Measurements from ENCODE around the gene NTM.

DNA sequence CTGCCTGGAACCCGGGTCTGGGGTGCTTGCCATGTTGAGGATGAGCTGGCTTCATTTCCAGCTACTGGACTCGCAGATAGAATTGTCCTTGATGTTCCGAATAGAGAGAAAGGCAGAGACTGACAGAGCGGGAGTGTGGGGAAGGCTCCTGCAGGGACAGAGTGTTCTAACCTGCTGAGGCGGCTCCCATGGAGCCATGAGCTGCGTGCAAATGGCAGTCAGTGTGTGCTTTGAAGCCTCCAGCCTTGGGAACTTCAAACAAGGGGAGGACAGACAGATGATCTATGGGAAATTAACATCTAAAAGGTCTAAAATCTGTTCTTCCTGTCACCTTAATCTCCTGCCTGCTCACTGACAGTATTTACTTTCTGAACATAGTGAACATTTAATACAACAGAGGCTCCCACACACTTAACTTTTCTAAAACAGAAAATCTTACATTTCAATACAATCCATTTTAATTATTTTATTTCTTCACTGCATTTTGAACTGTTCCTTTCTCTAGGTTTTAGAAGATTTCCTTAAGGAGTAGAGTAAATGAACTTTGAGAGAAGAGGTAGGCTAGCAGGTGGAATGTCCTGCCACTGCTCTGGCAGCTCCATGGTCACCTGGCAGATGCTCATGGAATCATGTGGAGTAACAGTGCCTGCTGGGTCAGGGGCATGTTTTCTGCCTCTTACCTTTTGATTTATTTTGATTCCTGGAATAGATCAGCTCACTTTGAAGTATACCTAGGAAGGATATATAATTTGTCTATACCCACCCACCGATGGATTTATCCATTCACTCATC lies 481.7 kb downstream of the NTM start:
- TF ChIP-seq CTCF (IDR thresholded peaks at IDR 0.05): no peak
- TF ChIP-seq POLR2A (IDR thresholded peaks at IDR 0.05): no peak

Data from uterus (tissue), 2 donors.